Measurements from ENCODE around the gene GATAD2B.

The GATAD2B gene

GRCh38 chr1:153831026-153831425 is 91.7 kb downstream of the GATAD2B start:
- no peak for DNase-seq

DNA sequence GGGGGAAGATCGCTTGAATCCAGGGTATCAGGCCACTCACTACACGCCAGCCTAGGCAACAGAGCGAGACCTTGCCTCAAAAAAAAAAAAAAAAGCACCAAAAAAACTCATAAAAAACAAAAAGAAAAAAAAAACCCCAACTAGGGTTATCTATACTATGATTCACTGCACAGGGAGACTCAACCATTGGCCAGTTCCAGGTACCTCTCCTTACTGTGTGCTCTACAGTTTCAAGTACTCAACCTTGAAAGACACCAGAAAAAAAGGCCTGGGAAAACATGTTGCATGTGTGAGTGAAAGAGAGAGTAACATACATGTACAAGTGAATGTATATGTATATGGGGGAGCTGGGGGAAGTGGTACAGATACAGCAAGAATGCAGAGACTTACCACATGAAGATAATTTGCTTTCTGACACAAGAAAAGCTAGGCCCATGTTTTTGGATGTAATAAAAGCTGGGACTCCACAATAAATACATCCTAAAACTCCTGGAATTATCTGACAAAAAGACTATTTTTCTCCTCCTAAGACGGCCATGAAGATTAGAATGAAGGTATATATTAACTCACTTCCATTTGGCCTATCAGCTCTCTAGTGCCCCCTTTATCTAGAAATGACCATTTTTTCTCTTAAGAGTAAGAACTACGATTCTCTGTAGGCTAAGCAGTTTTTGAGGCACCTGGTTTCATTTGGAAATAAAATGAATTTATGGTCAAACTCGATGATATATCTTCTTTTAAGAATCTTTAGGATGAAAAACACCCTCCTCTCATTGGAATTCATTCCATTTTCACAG is 95.4 kb downstream of the GATAD2B start:
- no peak for DNase-seq

GRCh38 chr1:153818876-153819275 is 103.9 kb downstream of the GATAD2B start:
- no peak for DNase-seq

DNA sequence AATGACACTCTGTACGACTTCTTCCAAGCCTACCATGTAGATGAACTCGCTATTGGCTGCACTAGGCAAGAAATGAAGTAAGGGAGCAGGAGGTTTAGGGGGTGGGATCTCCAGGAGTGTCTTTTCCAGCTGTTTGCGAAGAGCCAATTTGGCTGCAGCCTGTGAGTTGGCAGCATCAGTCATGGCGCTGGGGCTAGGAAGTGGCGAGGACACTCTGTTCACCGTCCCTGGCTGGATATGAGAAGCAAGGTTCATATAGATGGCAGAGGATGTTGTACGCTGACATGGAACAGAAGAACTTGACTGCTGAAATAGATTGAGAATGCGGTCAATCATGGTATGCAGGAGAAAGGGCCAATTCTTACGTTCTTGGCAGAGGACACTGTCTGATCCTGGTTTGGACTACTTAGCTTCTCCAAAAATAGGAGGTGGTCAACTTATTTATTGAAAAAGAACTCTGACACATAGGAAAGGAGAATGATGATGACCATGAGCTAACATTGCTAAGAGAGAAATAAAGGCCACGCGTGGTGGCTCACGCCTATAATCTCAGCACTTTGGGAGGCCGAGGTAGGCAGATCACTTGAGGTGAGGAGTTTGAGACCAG is 106.4 kb downstream of the GATAD2B start:
- DNase-seq = no peak

DNA sequence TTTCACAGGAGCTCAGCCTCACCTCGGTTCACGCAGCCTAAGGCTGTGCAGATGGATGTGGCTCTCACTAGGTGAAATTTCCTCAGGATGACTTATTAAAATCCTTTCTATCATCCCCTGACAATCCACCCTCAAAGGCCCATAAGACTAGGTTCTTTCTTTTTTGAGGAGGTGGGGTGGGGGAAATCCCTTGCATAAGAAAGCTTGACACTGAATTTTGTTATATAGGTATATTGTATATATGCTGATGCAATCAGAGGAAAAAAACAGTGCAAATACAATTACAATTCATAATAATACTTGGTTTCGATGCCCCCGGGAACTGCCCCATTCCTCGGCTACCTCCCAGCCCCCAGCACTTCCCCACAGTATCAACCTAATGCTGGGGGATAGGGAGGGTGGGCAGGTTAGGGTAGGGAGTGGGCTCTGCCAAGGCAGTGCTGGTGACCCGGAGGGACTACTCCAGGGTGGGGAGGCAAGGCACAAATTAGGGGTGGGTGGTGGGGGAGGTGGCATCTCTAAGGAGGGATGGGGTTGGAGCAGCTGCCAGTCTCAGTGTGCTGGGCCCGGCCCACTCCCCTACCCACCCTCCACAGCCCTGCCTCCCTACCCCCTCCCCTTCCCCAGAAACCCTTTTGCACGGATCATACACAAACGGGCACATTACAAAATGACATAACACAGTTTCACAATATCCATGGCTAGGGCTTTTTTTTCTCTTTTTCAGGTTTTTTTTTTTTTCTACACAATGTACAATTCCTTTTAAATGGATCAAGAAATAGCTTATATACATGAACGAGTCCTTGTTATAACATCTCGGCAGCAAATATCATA is 116.7 kb downstream of the GATAD2B start:
- DNase-seq = no peak

DNA sequence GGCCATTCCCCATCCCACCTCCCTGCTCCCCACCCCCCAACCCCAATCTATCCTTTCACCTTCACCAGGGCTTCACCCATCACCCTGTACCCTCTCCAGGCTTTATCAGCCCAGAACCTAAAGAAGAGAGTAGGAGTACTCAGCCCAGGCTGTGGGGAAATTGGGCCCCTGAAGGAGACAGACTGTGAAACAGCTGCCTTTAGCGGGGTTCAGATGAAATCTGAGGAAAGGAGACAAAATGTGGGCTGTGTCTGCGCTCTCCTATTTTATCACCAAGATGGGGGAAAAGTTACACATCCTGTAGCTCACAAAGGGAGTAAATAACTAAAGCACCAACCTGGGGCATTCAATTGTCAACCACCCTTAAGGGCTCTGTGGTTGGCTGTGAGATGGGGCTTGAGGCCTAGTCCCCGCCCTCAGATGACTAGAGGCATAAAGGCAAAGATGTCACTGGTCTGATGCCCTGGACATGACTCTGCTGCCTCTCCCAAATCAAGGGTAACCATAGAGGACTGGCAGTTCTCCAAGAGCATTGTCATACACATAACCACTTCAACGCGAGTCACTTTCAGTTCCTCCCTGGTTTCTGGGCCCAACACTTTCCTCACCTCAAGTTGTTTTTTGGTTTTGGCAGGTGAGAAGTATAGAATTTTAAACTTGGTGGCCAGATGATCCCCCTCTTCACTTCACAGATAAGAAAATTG is 117.6 kb downstream of the GATAD2B start:
- peak in 1 of 2 experiments; percentile 49 for DNase-seq

GRCh38 chr1:153804112-153804511 is 118.7 kb downstream of the GATAD2B start:
- DNase-seq = no peak

DNA sequence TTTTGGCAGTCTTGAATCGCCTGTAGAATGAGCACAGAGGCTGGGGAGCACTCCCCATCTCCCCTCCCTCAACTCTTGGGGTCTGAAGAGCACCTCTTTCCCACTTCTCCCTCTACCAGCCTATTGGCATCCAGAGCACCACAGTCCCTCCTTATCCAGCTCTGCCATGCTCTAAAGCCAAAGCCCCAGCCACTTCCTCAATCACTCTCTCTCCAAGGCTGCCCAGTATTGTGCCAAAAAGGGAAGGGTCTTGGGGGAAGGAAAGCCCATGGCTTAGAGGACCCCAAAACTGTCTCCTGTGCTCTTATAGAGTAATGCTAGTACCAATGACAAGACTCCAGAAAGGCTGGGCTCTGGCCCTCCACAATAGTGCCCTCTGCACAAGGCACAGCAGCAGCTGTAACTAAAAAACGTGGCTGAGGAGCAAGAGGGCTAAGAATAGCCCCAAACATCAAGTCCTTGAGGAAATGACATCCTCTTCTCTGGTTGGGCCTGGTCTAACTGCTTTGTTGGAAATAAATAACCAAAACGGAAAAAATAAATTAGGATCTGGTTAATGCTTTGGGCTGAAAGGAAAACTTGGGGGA is 119.2 kb downstream of the GATAD2B start:
- DNase-seq = no peak

GRCh38 chr1:153801786-153802697 is 120.7 kb downstream of the GATAD2B start:
- DNase-seq = no peak

DNA sequence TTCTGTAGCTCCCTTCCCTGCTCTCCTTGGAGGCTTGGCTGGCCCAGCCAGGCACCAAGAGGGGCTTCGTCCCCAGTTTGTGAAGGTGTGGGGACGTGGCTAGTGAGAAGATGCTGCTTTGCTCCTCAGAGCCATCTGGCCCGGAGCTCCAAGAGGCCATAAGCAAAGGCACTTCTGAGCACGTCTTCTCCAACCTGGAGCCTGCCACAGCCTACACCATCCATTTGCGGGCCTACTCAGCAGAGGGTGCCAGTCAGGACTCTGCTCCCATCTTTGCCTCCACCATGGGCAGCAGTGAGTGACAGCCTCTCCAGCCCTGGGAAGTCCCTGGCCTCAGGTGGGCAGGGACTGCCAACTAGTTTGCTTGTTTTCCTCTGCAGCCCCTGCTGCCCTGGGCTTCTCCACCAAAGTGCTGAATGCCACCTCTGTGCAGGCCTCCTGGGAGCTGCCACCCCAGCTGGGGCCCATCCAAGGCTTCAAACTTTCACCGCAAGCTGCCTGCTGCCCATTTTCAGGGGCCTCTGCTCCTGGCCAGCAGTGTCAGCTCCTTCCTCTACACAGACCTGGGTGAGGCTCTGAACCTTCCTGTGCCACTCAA is 121.6 kb downstream of the GATAD2B start:
- DNase-seq = no peak

- no peak for DNase-seq
These were observed 122.3 kb downstream of the GATAD2B start for GRCh38 chr1:153800516-153800915.

- DNase-seq = no peak
These were observed 123.0 kb downstream of the GATAD2B start for GRCh38 chr1:153799566-153800465.

DNA sequence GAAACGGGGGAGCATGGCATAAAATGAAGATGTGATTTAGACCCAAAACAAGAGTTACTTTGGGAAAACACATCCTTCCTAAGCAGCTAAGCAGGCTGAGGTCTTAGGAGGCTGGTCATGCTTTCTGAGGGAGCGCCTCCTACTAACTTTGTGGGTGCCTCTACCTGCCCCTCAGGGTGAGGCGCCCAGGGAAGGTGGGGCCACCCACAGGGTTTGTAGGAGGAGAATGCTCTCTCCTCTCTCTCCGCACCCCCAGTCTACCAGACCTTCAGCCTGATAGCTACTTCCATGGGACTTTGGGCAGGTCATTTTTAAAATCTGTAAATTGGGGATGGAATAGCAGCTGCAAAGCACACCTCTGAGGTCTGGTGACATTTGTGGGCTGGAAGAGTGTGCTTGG is 123.8 kb downstream of the GATAD2B start:
- DNase-seq = no peak

- DNase-seq = no peak
These were observed 124.3 kb downstream of the GATAD2B start for GRCh38 chr1:153798468-153798780.

- DNase-seq = peak; percentile 75 to 78
These were observed 125.7 kb downstream of the GATAD2B start for GRCh38 chr1:153796786-153797659.

DNA sequence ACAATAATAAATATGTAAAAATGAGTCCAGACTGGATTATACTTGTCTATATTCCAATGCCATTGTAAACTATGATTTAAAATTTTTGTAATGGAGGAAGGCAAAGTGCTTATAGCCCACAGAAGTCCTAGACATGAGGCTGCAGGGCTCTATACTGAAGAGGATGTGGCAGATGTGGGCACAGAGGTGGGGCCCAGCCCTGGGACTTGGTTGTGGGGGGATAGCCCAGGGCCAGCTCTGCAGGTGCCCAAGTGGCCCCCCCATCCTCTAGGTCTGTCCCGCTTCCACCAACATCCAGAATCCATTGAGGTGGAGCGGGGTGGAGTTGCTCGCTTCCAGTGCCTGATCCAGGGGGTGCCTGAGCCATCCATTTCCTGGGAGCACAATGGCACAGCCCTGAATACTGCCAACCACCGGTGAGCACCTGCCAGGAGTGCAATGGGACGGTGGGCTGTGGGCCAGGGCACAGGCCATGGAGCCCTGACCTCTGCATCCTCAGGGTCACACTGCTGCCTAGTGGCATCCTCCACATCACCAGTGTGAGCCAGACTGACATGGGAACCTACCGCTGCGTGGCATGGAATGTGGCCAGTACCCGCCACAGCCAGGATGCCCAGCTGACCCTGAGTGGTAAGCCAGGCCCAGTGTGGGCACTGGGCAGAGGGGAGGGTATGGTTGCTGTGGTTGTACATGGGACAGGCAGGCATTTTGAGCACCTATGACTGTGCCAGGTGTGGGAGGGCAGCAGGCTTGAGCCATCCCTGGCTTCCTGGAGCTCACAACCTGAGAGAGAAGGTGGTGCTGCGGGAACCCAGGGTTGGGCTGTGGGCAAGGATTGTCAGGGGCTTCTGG is 126.6 kb downstream of the GATAD2B start:
- DNase-seq = no peak

DNA sequence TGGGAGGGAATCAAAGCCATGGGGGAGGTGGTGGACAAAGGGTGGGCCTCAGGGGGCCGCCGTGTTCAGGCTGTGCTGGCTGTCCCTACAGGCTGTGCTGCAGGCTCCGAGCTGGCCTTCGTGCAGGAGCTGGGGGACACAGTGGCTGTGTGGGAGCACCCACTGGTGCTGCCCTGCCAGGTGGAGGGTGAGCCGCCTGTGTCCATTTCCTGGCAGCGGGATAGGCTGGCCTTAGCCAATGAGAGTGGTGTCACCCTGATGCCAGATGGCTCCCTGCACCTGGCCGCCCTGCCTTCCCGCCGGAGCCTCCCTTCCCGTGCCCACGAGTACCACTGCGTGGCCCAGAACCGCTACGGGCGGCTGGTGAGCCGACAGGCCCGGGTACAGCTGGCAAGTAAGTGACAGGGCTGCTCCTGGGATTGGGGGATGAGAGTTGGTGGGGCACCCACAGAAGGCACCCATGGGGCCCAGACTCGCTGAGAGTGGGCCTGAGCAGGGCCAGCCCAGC is 127.4 kb downstream of the GATAD2B start:
- DNase-seq = no peak
